Measurements from ENCODE around the gene MRPL2.
A peak's percentile ranks its signal among the peaks of the same experiment; 100 is the strongest.

MRPL2 gene

DNA sequence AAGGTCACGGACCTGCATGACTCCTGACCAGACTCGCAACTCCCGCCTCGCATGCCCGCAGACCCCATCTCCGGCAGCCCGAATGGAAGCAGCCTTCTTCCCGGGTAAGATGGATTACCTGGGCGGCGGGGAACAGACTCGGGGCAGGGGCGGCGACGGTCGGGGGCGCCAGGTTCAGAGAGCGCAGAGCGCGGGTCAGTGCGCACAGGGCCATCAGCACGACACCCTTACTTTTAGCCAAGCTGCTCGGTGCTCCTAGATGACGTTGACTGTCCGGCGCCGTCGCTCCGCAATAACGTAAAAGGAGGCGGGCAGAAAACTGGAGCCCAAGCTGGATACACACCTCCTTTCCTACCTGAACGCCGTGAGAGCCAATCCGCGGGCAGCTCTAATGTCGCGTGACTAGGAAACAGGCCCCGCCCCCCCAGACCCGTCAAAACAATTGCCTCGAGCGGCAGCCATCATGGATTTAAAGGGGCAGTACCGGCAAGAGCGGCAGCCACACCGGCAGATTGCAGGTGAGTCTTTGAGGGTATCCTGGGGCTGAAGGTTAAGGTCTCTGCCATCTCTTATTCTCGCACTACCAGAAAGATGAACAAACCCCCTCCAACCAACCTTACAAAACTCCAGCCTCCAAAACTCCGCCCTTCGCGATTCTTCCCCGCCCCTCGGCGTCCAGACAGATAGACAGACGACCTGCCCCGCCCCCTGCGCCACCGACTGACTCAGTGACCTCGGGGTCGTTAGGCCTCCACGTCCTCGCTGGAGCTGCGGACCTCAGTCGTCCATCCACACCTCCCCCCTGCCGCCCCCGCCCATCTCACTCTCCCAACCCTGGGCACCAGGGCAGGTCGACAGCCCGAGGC, at the start of gene MRPL2, which contains the start of gene KLC4:
MRPL2 (minus strand) TSS at position 267 of the 866 bp plus-strand sequence; CDS start at position 214, 53 bp downstream.
KLC4 (plus strand) TSS at position 464 of the 866 bp plus-strand sequence. CDS start 1,705 bp downstream, outside the sequence.
- peak; percentile 92 for DNase-seq (ENCODE audit: low read depth)

DNA sequence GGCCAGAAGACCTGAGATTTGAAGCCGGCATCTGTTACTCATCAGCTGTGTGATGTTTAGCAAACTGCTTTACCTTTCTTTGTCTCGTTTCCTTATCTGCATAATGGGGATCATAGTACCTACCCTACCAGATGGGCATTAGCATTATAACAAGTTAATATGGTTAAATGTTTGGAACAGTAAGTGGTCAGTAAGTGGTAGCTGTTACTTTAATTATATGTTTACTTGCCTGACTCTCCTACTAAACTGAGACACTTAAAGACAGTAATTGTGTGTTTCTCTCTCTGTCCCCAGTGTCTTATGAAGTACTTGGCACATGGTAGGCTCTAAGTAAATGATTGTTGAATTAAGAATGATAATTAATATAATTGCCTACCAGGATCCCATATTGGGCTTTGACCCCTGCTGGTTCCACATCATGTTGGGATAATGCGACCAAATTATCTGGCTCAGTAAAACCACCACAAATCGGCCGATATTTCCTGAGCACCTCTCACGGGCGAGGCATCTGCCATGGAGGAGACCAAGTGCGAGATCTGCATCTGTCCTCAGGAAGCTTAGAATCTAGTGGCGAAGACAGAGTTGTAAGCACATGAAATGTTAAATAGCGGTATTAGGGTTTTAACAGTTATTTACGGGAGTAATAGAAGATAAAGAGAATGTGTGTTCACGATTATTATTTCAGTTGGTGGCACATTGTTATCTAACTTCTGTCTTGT, 48.3 kb upstream of the MRPL2 start:
- DNase-seq (ENCODE audit: low read depth) = no peak

DNA sequence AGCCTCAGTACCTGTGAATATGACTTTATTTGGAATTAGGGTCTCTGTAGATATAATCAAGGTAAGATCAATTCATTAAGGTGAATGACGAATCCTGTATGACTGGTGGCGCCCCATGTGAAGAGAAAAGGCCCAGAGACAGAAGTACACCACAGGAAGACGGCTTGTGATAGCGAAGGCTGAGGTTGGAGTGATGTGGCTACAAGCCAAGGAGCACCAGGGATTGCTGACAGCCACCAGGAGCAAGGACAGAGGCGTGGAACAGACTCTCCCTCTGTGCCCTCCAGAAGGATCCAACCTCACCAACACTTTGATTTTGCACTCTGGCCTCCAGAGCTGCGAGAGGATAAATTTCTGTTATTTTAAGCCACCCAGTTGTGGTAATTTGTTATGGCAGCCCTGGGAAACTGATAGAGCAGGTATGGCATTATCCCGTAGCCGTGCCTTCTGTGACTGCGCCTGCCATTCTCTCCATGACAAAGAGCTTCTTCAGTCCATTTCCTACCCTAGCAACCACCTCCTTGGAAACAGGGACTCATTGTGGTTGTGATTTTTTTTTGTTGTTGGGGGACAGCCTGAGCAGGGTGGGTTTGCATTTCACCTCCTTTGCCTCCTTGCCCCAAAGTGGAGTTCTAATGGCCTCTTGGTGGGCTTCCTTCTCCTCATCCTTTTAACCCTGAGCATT, 46.4 kb upstream of the MRPL2 start:
- no peak for DNase-seq (ENCODE audit: low read depth)

DNA sequence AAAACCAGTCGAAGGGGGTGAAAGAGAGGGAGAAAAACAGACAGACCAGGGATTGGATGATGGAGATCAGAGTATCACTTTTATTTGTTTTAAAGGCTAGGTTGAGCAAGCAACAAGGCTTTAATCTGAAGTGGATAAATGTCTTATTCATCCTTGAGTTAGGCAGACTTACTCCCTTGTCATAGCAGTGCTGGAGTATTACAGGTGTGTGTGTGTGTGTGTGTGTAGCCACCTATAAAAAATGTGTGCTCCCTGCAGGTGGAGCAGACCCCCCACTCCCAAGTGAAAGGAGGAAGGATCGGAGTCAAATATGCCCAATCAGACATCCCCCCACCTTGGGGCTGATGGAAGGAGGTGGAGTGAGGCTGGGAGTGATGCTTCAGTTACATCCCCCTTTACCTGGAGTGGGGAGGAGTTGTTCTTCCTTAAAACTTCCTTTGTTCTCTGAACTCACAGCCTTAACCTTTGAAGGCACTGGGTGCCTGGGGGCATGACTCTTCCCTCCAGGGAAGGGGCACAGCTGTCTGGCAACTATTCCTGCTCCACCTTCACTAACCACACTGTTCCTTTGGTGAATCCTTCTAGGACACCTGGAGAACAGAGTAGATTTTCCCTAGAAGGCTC, 44.1 kb upstream of the MRPL2 start:
- DNase-seq (ENCODE audit: low read depth) = no peak

DNA sequence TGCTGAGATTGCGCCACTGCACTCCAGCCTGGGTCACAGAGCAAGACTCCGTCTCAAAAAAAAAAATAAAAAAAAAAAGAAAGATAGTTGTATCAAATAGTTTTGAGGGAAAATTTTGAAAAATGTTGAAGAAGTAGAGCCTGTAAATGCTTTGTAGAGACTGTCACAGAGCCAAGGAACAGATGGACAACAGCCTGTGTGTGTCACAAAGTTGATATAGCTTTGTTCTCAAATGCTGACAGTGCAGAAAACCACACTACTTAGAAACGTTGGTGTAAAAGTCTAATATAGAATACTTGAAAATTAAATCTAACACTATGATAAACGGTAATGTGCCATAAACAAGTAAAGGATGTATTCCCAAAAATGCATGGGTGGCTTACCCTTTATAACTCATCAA, 42.3 kb upstream of the MRPL2 start:
- no peak for DNase-seq (ENCODE audit: low read depth)

DNA sequence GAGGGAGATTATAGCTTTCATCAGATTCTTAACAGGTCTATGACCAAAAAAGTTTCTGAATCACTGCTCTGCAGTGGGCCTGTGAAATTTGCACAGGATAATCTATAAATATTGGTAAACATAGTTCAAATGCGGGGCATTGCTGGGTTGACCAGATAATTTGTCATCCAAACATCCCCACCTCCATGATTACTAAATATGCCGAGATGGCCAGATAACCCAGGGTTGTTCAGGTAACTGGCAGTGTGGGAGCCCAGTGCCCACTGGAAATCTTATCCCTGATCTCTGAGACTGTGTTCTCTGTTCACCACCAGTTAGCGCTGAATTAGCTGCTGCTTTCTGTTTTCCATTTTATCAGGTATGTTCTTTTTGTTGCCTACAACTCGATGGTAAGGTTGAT, 38.3 kb upstream of the MRPL2 start:
- no peak for DNase-seq (ENCODE audit: low read depth)

DNA sequence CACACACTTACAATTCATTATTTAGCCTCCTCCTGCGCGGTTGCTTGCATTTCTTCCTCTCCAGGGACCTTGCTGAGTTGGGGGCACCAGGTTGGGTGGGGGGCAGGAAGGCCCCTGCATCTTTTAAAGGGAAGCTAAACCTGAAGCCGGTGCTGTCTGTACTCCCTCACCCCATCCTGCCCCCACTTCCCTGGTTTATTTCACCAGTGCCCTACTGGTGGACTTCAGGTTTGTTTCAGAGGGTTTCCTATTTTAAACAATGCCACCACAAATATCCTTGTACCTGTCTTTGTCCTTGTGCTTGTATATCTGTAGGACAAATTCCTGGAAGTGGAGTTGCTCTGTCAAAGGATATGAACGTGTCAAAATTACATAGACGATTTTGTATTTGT, 37.9 kb upstream of the MRPL2 start:
- DNase-seq (ENCODE audit: low read depth) = no peak

DNA sequence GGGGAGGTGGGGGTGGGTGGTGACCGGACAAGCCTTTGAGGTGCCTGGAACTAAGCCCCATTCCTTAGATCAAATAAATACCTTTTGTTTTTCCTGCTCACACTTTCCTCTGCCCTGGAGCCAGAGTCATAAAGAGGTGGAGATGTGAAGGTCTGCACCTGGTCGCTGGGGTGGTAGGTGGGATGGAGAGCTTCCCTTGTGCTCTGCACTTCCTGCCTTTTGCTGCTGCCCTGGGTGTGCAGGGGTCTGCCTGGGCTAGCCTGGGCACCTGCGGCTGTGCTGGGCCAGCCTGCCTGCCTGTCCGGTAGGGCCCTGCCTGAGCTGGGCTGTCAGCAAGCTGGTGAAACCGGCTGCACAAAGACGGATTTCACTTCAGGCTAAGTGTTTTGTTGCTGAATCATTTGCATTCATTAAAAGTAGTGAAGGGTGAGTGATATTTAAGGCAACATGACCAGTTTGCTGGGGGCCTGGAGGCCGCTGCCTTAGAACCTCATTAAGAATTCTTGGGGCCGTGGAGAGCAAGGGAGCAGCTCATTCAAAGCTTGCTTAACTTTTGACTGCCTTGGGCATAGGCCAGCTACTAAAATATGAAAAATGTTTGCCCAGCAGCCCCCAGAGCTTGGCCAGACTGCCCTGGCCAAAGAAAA, 37.3 kb upstream of the MRPL2 start:
- DNase-seq (ENCODE audit: low read depth) = no peak

DNA sequence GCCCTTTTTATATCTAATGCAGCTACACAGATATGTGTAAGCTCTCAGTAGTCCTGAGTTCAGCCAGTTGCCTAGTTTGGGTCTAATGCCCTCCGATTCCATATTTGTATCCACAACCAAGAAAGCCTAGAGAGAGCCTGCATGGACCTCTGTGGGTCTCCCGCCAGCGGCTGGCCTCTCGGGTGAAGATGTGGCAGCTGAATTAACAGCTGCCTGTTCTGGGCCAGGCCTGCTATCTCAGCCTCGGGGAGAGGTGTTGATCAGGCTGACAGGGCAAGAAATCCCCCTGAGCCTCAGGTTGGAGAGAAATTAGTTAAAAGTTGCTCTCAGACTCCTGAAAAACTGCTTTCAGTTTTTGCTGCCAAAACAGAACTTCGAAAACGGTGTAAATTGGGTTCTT, 36.7 kb upstream of the MRPL2 start:
- DNase-seq (ENCODE audit: low read depth) = no peak

DNA sequence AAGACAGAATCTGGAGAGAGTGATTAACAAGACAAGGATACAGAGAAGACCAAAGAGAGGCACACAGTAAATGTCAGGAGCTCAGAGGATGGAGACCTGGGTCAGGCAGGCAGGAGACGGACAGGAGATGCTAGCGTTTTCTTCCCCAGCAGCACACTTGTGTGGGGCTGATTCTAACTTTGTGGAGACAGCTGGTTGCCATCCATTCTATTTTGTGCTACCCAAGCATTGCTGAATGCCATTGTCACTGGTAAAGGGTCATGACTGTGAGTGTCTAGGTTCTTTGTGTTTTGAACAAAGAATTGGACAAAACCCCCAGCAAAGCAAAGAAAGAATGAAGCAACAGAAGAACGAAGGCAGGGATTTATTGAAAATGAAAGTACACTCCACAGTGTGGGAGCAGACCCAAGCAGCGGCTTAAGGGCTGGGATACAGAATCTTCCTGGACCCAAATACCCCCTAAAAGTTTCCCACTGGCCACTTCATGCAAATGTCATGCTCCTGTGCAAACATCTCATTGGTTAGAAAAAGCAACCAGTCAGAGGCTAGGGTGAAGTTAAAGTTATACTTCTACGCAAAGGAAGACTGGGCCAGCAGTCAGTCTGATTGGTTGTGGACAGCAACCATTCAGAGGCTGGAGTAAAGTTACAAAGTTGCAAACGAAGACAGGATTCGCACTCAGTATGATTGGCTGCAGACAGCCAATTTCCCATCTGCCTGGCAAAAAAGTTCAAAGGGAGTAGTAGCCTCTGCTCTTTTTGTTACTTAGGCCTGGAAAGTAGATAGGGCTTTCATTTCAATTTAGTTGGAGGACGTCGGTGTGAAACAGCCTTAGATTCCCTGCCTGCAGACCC, 34.4 kb upstream of the MRPL2 start:
- no peak for DNase-seq (ENCODE audit: low read depth)

DNA sequence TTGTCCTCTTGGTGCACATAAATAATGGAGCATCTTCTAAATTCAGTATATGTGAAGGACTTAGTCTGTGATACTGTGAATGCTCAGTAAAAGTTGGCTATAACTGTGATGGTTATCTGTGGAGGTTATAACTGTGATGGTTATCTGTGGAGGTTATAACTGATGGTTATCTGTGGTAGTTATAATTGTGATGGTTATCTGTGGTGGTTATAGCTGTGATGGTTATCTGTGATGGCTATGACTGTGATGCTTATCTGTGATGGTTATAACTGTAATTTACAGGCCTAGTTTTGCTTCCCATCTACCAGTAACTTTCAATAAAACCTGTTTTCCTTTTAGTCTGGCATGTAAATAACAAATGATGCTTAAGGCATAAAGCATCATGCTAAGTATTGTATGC, 33.4 kb upstream of the MRPL2 start:
- no peak for DNase-seq (ENCODE audit: low read depth)

DNA sequence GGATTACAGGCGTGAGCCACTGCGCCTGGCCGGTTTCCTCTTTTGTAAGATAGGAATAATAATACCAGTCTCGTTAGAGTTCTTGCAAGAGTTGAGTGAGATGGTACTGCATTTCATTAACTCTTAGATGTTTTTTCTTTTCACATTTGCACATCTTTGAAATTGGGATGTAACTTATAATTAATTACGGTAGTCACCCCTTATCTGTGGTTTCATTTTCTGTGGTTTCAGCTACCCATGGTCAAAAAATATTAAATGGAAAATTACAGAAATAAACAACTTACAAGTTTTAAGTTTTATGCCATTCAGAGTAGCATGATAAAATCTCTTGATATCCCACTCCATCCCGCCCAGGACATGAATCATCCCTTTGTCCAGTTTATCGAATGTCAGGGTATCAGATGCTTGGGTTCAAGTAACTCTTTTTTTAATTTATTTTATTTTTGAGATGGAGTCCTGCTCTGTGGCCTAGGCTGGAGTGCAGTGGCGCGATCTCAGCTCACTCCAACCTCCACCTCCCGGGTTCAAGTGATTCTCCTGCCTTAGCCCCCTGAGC, 32.3 kb upstream of the MRPL2 start:
- no peak for DNase-seq (ENCODE audit: low read depth)

DNA sequence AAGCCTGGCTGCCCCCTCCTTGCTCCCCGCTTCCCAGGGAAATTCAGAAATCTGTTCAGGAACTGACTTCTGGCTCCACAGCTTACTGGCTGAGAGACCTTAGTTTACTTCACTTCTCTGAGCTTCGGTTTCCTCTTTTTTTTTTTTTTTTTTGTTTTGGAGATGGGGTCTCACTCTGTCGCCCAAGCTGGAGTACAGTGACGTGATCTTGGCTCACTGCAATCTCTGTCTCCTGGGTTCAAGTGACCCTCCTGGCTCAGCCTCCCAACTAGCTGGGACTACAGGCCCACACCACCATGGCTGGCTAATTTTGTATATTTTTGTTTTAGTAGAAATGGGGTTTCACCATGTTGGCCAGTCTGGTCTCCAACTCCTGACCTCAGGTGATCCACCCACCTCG, 31.8 kb upstream of the MRPL2 start:
- no peak for DNase-seq (ENCODE audit: low read depth)

DNA sequence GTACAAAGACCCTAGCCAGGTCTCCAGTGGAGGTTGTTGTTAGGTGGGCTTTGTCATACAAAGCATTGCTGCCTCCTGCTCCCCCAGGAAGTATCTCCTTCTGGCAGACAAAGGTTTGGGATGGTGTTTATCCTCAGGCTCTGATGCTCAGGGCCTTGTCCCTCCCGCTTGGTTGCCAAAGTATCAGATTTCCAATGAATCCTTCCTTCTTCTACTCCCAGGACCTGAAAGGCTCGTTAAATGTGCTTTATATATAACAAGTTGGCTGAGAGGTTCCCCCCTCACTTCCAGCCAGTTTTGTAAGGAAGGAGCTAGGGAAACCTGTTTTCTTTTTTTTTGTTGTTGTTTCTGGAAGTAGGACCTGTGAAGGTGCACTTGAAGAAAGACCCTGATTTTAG, 31.3 kb upstream of the MRPL2 start:
- no peak for DNase-seq (ENCODE audit: low read depth)

DNA sequence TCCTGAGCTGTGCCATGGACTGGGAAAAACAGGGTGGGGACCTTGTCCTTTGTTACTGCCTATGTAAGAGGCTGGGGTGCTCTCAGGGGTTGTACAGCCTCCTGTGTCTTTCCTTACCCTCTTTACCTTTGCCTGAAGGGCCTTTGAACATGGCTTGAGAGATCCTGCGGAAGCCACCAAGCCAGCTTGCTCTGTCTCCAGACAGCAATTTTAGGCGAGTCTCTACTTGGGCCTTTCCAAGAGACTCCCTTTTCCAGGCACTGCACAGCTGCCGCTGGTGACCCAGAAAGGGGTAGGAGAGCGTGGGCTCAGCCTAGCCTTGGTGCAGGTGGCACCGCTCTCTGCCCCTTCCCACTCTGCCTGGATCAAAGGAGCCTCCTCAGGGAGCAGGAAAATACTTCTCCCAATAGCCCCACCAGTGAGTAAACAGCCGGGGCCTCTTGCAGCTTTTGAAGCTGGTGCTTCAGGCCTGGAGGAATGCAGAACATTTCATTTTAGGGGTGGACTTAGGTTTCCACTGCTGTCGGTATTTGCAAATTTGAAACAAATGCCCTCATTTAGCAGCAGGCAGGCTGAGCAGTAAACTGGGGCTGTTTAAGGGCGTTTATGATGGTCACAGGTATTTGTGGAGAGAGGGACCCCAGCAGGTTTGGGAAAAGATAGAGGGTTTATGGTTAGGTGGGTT, 30.8 kb upstream of the MRPL2 start:
- DNase-seq (ENCODE audit: low read depth) = no peak

DNA sequence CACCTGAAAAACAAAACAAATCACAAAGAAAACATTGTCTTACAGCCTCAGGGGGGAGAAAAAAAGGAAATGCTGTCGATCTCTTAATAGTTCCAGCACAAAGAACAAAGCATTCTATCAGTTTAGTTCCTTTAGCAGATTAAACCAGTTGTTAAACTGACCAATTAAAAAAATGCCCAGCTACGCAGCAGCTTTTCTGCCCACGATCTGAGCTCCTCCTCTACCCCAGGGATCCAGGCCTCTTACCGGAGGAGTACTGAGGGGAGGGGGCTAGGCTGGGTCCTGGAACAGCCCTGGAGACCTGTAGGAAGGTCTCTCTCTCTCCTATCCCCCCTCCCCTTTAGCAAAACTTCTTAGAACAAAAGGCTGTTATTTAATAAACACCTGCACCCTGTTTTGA, 30.2 kb upstream of the MRPL2 start:
- DNase-seq (ENCODE audit: low read depth) = no peak

DNA sequence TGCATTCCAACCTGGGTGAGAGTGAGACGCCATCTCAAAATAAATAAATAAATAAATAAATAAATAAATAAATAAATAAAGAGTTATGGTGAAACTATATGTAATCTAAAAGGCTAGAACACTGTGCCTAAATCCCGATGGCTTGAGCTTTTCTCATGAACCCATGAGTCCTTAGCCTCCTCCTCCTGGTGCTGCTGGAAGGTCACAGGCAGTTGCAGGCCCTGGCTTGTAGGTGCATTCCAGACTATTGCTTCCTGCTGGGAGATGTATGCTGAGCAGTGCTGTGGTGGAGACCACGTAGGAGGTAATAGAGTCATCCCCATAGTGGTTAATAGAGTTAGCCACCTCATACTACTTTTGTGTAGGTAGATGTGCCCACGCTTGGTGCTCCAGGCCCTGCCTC, 29.4 kb upstream of the MRPL2 start:
- DNase-seq (ENCODE audit: low read depth) = no peak

DNA sequence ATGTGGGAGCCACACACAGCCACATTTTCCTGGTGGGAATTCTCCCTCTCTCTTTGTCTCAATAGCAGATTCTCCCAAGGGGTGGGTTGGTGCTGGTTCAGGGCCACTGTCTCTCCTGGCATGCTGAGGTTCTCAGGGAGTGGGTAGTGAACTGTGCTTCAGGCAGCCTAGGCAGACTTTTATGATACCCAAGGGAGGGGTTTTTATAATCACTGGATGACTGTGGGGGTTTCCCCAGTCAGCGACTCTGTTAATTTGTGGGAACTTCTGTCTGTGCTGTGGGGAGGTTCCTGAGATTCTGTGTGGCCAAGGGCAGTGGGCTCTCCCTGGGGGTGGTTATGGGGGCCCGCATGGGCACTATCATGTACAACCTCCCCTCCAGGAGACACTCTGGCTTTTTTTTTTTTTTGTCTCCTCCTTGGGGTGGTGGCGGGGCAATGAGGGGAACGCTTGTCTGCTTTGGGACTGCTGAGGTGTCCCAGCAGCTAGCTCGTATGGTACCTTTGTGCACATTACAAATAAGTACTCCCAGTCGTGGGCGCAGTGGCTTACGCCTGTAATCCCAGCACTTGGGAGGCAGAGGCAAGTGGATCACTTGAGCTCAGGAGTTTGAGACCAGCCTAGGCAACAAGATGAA, 26.9 kb upstream of the MRPL2 start:
- DNase-seq (ENCODE audit: low read depth) = no peak

Measured in activated T-helper 1 cell treated with Interleukin-2 at 50 U/mL for 16 hours (primary cell).